GM12875 (cell line): ENCODE data around the gene ZFX.

Experiments
- H3K4me3 ChIP-seq: one replicate; pipeline ENCODE4 v1.5.1; 2011; ENCODE audit warnings: low read depth, low read length, control low read depth
- TF ChIP-seq, protein P1 (sequence below): IDR thresholded peaks from 2 replicates; pipeline ENCODE4 v1.5.1; 2011; ENCODE audit warnings: low read depth, mild to moderate bottlenecking, control low read depth, inconsistent platforms, low read length, moderate library complexity, borderline replicate concordance; ENCODE audit not compliant: insufficient read depth

The ZFX gene

DNA sequence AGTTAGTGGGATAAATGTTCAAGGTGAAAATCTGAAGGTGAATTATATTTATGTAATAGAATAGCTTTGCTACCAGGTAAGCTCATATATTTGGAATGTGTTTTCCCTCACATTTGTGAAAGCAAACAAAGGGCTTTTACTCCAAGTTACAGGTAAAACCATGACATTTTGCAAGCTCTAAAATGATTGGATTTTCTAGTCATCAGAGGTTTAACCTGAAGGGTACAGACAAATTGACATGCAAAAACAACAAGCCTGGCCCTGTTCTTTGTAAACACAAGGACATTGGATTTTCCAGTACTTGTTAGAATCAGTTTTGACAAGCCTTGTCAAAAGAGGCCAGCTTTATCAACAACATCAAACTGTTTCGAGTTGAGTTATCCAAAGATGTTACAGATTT is 51.7 kb downstream of the ZFX start:
- H3K4me3 ChIP-seq: no peak overlapping the region
- TF ChIP-seq, protein P1, sequence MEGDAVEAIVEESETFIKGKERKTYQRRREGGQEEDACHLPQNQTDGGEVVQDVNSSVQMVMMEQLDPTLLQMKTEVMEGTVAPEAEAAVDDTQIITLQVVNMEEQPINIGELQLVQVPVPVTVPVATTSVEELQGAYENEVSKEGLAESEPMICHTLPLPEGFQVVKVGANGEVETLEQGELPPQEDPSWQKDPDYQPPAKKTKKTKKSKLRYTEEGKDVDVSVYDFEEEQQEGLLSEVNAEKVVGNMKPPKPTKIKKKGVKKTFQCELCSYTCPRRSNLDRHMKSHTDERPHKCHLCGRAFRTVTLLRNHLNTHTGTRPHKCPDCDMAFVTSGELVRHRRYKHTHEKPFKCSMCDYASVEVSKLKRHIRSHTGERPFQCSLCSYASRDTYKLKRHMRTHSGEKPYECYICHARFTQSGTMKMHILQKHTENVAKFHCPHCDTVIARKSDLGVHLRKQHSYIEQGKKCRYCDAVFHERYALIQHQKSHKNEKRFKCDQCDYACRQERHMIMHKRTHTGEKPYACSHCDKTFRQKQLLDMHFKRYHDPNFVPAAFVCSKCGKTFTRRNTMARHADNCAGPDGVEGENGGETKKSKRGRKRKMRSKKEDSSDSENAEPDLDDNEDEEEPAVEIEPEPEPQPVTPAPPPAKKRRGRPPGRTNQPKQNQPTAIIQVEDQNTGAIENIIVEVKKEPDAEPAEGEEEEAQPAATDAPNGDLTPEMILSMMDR: no peak

DNA sequence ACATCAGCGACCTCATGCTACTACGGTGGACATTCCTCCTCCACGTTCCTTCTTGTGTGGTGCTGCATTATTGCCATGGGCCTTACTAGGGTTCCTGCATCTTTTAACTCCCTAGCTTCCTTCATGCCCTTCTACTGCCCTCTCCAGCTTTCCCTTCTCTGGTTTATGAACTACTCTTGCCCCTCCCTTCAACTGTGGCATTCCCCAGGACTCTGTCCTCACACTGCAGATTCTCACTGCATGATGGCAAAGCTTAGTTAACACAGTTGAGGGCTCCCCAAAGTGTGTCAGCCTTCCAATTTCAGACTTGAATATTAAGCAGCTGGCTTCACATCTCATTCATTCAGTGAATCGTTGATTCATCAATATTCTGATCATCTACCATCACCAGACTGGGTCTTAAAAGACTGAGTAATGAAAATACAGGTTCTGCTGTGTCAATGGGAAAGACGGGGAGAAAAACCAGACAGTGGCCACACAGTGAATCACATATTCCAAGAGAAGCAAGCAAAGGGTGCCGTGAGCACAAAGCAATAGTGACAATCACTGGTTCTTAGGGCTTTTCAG is 53.0 kb downstream of the ZFX start:
- TF ChIP-seq, protein P1: no peak
- H3K4me3 ChIP-seq: no peak overlapping the region

DNA sequence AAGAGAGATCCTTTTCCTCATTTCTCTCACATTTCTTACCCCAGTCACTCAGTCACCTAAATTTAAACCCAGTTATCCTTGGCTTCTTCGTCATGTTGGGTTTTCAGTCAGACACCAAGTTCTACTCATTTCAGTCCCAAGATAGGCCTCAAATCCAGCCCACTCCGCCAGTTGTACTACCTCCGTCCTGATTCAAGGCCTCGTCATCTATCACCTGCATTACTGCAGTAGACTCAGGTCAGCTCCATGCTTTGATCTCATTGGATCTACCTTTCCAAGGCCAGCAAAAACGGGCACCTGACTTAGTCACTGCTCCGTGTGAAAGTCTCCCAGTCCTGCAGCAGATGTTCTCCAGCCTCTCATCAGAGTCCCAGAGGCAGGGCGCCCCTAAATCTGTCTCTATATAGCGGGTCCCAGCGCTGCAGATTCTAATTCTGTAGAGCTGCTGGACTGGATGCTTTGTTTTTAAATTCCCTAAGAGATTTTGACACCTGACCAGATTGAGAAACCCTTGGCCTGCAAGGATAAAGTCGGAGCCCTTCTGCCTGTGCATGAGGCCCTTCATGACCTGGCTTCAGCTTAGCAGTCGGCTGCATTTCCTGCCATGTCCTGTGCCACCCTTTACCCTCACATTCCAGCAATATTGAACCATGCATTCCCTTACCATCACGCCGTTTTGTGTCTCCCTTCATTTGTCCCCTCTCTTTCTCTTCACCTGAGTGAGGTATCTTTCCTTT is 53.7 kb downstream of the ZFX start:
- TF ChIP-seq, protein P1: no peak
- H3K4me3 ChIP-seq: no peak overlapping the region

DNA sequence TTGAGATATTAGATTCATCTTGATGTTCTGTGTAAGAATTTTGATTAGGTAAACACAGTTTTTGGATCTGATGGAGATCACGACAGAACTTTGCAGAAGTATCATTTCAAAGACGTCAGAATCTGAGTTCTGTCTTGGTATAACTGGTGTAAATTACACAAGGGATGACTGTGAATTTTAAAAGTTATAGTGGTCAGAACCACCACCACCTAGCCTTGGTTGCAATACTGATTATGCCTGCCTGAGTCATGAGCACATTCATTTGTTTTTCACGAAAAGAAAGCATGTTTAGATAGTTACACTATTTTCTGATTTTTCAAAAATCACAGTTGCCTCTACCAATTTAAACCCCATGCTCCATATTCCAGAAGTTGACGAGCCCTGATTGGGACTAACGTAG is 54.8 kb downstream of the ZFX start:
- no peak overlapping the region for H3K4me3 ChIP-seq
- TF ChIP-seq, protein P1: no peak

DNA sequence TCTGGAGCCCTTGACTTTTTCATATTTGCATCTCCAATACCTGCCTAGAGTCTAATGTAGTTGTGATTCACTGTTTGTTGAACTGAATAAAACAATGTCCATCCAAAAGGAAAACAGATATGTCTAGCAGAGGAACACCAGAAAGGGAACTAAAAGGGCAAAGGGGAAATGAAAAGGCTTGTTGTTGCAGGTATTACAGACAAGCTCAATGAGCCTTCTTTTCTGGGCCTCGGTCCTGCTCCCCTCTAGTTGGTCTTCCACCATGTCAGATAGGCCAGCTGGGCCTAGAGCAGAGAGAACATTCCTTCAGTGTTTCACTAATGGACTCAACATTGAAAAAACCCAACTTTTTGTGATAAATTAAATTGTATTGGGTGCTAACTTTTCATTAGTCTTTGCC is 55.4 kb downstream of the ZFX start:
- H3K4me3 ChIP-seq: no peak overlapping the region
- TF ChIP-seq, protein P1: no peak

DNA sequence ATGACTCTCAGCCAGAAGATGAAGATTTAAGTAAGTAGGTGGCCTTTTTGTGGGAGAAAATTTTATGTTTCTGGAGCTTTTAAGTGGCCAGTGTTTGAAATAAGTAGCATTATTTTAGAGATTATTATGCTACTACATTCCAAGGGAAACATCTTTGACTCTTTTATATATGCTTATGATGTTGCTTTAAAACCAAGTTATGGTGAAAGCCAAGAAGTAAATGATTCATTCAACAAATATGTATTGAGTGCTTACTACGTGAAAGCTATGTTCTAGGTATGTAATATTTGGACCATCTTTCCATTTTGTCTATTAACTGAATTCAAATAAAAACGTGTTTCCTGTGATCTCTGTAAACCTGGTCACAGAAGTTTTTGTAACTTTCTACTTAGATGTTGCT is 58.3 kb downstream of the ZFX start:
- TF ChIP-seq, protein P1: no peak
- no peak overlapping the region for H3K4me3 ChIP-seq
